GM21515 (cell line): ENCODE measurements around the gene PBX3.

Source experiments
- ATAC-seq: cut with Tn5 transposase; IDR thresholded peaks from one replicate; pipeline ENCODE4 v1.9.1; 2021; ENCODE audit not compliant: unreplicated experiment

PBX3 gene

GRCh38 chr9:125747053-125747764 is at the start of gene PBX3:
Gene PBX3 (plus strand): TSS chr9:125747373.
- ATAC-seq: peak; percentile 11

GRCh38 chr9:125699870-125700269 is 47.3 kb upstream of the PBX3 start:
- no peak for ATAC-seq

- peak; percentile 66 for ATAC-seq
These were observed 46.4 kb upstream of the PBX3 start for GRCh38 chr9:125700791-125701190.

- ATAC-seq: no peak
These were observed 45.8 kb upstream of the PBX3 start for GRCh38 chr9:125701351-125701750.

- ATAC-seq: no peak
These were observed 43.5 kb upstream of the PBX3 start for GRCh38 chr9:125703662-125704061.

GRCh38 chr9:125705893-125706292 is 41.3 kb upstream of the PBX3 start:
- ATAC-seq: no peak

GRCh38 chr9:125706651-125707471 is 40.3 kb upstream of the PBX3 start, which contains the start of gene MAPKAP1:
Gene MAPKAP1 (minus strand): TSS chr9:125707208. CDS start chr9:125672574, 34,634 bp downstream.
- peak; percentile 81 for ATAC-seq

- peak; percentile 7 for ATAC-seq
These were observed 39.7 kb upstream of the PBX3 start for GRCh38 chr9:125707472-125707804.

GRCh38 chr9:125726456-125727132 is 20.6 kb upstream of the PBX3 start:
- no peak for ATAC-seq

GRCh38 chr9:125730168-125730567 is 17.0 kb upstream of the PBX3 start:
- ATAC-seq: no peak

- ATAC-seq: no peak
These were observed 14.6 kb upstream of the PBX3 start for GRCh38 chr9:125732562-125732961.

GRCh38 chr9:125739436-125739835 is 7.7 kb upstream of the PBX3 start:
- no peak for ATAC-seq

- ATAC-seq: no peak
These were observed 4.5 kb upstream of the PBX3 start for GRCh38 chr9:125742657-125743056.

GRCh38 chr9:125743682-125744428 is 3.3 kb upstream of the PBX3 start:
- no peak for ATAC-seq

- no peak for ATAC-seq
These were observed 2.6 kb upstream of the PBX3 start for GRCh38 chr9:125744616-125745015.

- no peak for ATAC-seq
These were observed 2.2 kb upstream of the PBX3 start for GRCh38 chr9:125745018-125745417.

- no peak for ATAC-seq
These were observed 1.5 kb upstream of the PBX3 start for GRCh38 chr9:125745682-125746016.

GRCh38 chr9:125746017-125746773 is 978 bp upstream of the PBX3 start:
- ATAC-seq: peak; percentile 60

GRCh38 chr9:125746774-125747052 is 460 bp upstream of the PBX3 start:
- no peak for ATAC-seq

GRCh38 chr9:125747765-125748445 is 732 bp downstream of the PBX3 start:
- no peak for ATAC-seq
